CD4-positive, alpha-beta memory T cell (primary cell): ENCODE measurements around the gene PREX1. TPM values are rescaled to one million over a fixed set of nuclear protein-coding genes. Genes with fewer than 3 reads are reported as not detected.

Experiments used
- CTCF ChIA-PET: fragments of 350-600 bp; sonication (Branson Sonifier 250); formaldehyde crosslinking; loops from one replicate; lab custom pipeline; 2021; ENCODE audit warnings: inconsistent platforms; ENCODE audit not compliant: partially characterized antibody; lab: Charles Lee
- POLR2A ChIA-PET: fragments of 350-600 bp; sonication (Branson Sonifier 250); formaldehyde crosslinking; loops from one replicate; lab custom pipeline; 2021; ENCODE audit not compliant: partially characterized antibody; lab: Charles Lee
- DNase-seq, 5 donors: peaks; one replicate each; pipeline versions ENCODE4 v3.0.0 to v3.0.0-alpha.2; 2020 to 2022; ENCODE audit warnings: mixed read lengths in 1 of 5
- H3K27ac ChIP-seq: one replicate; pipeline ENCODE4 v1.7.0; 2013; ENCODE audit warnings: low read depth, low read length
- H3K27me3 ChIP-seq: 2 replicates; pipeline ENCODE4 v1.7.0; 2013; ENCODE audit warnings: mild to moderate bottlenecking, low read length, moderate library complexity; ENCODE audit not compliant: insufficient read depth
- H3K36me3 ChIP-seq: 2 replicates; pipeline ENCODE4 v1.7.0; 2013; ENCODE audit warnings: mild to moderate bottlenecking, low read length, moderate library complexity; ENCODE audit not compliant: insufficient read depth
- H3K4me1 ChIP-seq: 2 replicates; pipeline ENCODE4 v1.7.0; 2013; ENCODE audit warnings: mild to moderate bottlenecking, low read length, moderate library complexity; ENCODE audit not compliant: insufficient read depth
- H3K4me3 ChIP-seq, 2 donors: one replicate each; pipeline ENCODE4 v1.7.0; 2013; ENCODE audit warnings: low read length in 2 of 2, mild to moderate bottlenecking in 1 of 2
- H3K9me3 ChIP-seq, 2 donors: one replicate each; pipeline ENCODE4 v1.7.0; 2013; ENCODE audit warnings: low read length in 2 of 2, control low read depth in 1 of 2; ENCODE audit not compliant: control insufficient read depth in 1 of 2
- H3K27ac Mint-ChIP-seq, 7 donors: one replicate each; pipeline ENCODE4 v1.8.0; 2020 to 2021; ENCODE audit warnings: mixed read lengths in 7 of 7, mild to moderate bottlenecking in 6 of 7, inconsistent platforms in 3 of 7, moderate library complexity in 3 of 7
- H3K27me3 Mint-ChIP-seq, 2 donors: one replicate each; pipeline ENCODE4 v1.8.0; 2020 to 2021; ENCODE audit warnings: mixed read lengths in 2 of 2
- H3K36me3 Mint-ChIP-seq, 2 donors: one replicate each; pipeline ENCODE4 v1.8.0; 2020 to 2021; ENCODE audit warnings: mixed read lengths in 2 of 2, inconsistent platforms in 1 of 2, mild to moderate bottlenecking in 1 of 2
- H3K4me1 Mint-ChIP-seq, 4 donors: one replicate each; pipeline ENCODE4 v1.8.0; 2020 to 2021; ENCODE audit warnings: mixed read lengths in 4 of 4, mild to moderate bottlenecking in 1 of 4
- H3K4me3 Mint-ChIP-seq, 8 donors: one replicate each; pipeline ENCODE4 v1.8.0; 2020 to 2021; ENCODE audit warnings: mixed read lengths in 8 of 8, mild to moderate bottlenecking in 7 of 8, moderate library complexity in 6 of 8, inconsistent platforms in 3 of 8
- H3K9me3 Mint-ChIP-seq, 8 donors: one replicate each; pipeline ENCODE4 v1.8.0; 2020 to 2021; ENCODE audit warnings: mixed read lengths in 8 of 8, mild to moderate bottlenecking in 5 of 8, inconsistent platforms in 3 of 8, moderate library complexity in 1 of 8
- intact Hi-C: fragments of 100-400 bp; cut with micrococcal nuclease; formaldehyde crosslinking; loops from one replicate; pipeline ENCODE4 v1.15.1; 2023
- polyA plus RNA-seq, 2 donors: library from polyadenylated mRNA; unstranded; fragments of 300-500 nt; fragmentation: Illumina TruSeq; gene quantifications; one replicate each; pipeline ENCODE4 v1.2.3, GENCODE V29; 2021
- total RNA-seq, 2 experiments: library from RNA; stranded (reverse); gene quantifications; one replicate each; pipeline ENCODE4 v1.2.3, GENCODE V29; 2021

PREX1 gene
- total and polyA plus RNA-seq, 4 experiments from 2014 or later: 10.6 to 165 (median 122) TPM

DNA sequence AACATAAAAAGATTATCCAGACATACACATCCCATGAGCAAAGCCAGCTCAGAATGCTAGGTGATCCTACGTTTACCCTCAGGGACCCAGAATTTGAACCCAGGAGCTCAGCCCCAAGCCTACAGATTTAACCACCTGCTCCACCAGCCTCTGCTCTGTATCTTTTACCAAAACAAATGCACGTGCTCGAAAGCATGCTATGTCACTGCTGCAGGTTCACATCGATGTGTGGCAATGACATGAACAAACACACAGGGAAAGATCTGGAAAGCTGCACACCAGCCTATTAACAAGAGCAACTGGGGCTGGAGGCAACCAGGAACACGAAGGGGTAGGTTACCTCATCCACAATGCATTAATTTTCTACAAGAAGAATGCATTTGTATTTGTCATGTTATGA lies 32.1 kb downstream of the PREX1 start:
- Mint-ChIP-seq H3K9me3 (peaks cover 0 to 2% (median 0%) of the 10 kb centered on the region in 8 donors), H3K27ac (peak overlapping the region; percentile 36 to 87 (median 65)), H3K27me3 (no peaks in the 10 kb centered on the region), H3K4me1 (peaks cover 53 to 93% (median 64%) of the 10 kb centered on the region in 4 donors), H3K4me3 (peak overlapping the region in 2 of 8 donors; percentile 7 to 29), H3K36me3 (peaks cover 0 to 28% of the 10 kb centered on the region in 2 donors)
- no peak for DNase-seq
- Histone ChIP-seq H3K9me3 (no peaks in the 10 kb centered on the region), H3K4me1 (peaks cover 80% of the 10 kb centered on the region), H3K27ac (no peak overlapping the region), H3K4me3 (no peak overlapping the region), H3K27me3 (no peaks in the 10 kb centered on the region), H3K36me3 (no peaks in the 10 kb centered on the region)
- ChIA-PET CTCF (no interaction called here), POLR2A (interaction anchor here (1.6 kb wide), 1 partner anchor 18 kb away, joined by 6 read pairs; no protein-coding TSS in a partner anchor)
- intact Hi-C loops: no loop called here

GRCh38 chr20:48794816-48795457 lies 32.9 kb downstream of the PREX1 start:
- H3K4me1 Mint-ChIP-seq: peaks cover 57 to 93% (median 61%) of the 10 kb centered on the region in 4 donors
- H3K9me3 Mint-ChIP-seq: peaks cover 0 to 2% (median 0%) of the 10 kb centered on the region in 8 donors
- intact Hi-C loops: no loop called here
- peak overlapping the region; percentile 36 to 87 (median 65) for H3K27ac Mint-ChIP-seq
- Histone ChIP-seq H3K36me3 (no peaks in the 10 kb centered on the region), H3K4me3 (no peak overlapping the region), H3K27ac (no peak overlapping the region), H3K4me1 (peaks cover 80% of the 10 kb centered on the region), H3K9me3 (no peaks in the 10 kb centered on the region), H3K27me3 (no peaks in the 10 kb centered on the region)
- H3K27me3 Mint-ChIP-seq: no peaks in the 10 kb centered on the region
- H3K4me3 Mint-ChIP-seq: peak overlapping the region in 3 of 8 donors; percentile 1 to 29 (median 29)
- ChIA-PET CTCF (no interaction called here), POLR2A (interaction anchor here (1.6 kb wide), 1 partner anchor 19 kb away, joined by 6 read pairs; no protein-coding TSS in a partner anchor)
- no peak for DNase-seq
- H3K36me3 Mint-ChIP-seq: peaks cover 0 to 26% of the 10 kb centered on the region in 2 donors

- Mint-ChIP-seq H3K4me1 (peaks cover 56 to 93% (median 62%) of the 10 kb centered on the region in 4 donors), H3K27me3 (no peaks in the 10 kb centered on the region), H3K27ac (peak overlapping the region in 6 of 7 donors; percentile 5 to 83 (median 68)), H3K36me3 (peaks cover 0 to 31% of the 10 kb centered on the region in 2 donors), H3K9me3 (peaks cover 0 to 2% (median 0%) of the 10 kb centered on the region in 8 donors), H3K4me3 (peak overlapping the region in 4 of 8 donors; percentile 8 to 56 (median 49))
- Histone ChIP-seq H3K4me3 (no peak overlapping the region), H3K9me3 (no peaks in the 10 kb centered on the region), H3K36me3 (no peaks in the 10 kb centered on the region), H3K4me1 (peaks cover 80% of the 10 kb centered on the region), H3K27ac (no peak overlapping the region), H3K27me3 (no peaks in the 10 kb centered on the region)
- ChIA-PET CTCF (no interaction called here), POLR2A (interaction anchor here (1.6 kb wide), 1 partner anchor 19 kb away, joined by 6 read pairs; no protein-coding TSS in a partner anchor)
- intact Hi-C loops: no loop called here
- DNase-seq: no peak
Observed at GRCh38 chr20:48794360-48794759, 33.4 kb downstream of the PREX1 start.

DNA sequence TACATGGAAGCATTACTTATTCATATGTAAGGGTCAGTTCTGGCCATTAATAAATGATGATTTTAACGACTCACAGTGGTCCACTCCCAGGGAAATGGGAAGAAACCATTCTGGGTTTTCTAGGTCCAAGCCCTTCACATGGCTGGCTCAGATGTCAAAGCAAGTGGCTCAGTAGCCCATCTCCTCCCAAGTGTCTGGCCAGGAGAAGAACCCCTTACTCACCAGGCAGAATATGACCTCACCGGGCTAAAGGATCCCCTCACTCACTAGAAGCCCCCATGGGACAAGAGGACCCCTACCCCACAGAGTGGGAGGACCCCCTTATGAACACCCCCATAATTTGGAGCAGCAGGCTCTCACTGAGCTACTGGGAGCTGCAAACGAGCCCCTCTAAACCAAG lies 34.0 kb downstream of the PREX1 start:
- Mint-ChIP-seq H3K27ac (peak overlapping the region; percentile 5 to 83 (median 60)), H3K27me3 (no peaks in the 10 kb centered on the region), H3K4me3 (peak overlapping the region in 3 of 8 donors; percentile 8 to 56 (median 45)), H3K36me3 (peaks cover 0 to 36% of the 10 kb centered on the region in 2 donors), H3K4me1 (peaks cover 52 to 93% (median 65%) of the 10 kb centered on the region in 4 donors), H3K9me3 (peaks cover 0 to 2% (median 0%) of the 10 kb centered on the region in 8 donors)
- no peak for DNase-seq
- intact Hi-C loops: no loop called here
- Histone ChIP-seq H3K27me3 (no peaks in the 10 kb centered on the region), H3K4me1 (peaks cover 80% of the 10 kb centered on the region), H3K27ac (no peak overlapping the region), H3K9me3 (no peaks in the 10 kb centered on the region), H3K4me3 (no peak overlapping the region), H3K36me3 (no peaks in the 10 kb centered on the region)
- POLR2A ChIA-PET: no interaction called here
- CTCF ChIA-PET: no interaction called here

GRCh38 chr20:48791666-48792071 lies 36.1 kb downstream of the PREX1 start:
- Mint-ChIP-seq H3K36me3 (peaks cover 8 to 45% of the 10 kb centered on the region in 2 donors), H3K9me3 (peaks cover 0 to 2% (median 0%) of the 10 kb centered on the region in 8 donors), H3K4me3 (peak overlapping the region in 4 of 8 donors; percentile 36 to 72 (median 50)), H3K4me1 (peaks cover 33 to 95% (median 66%) of the 10 kb centered on the region in 4 donors), H3K27ac (peak overlapping the region in 6 of 7 donors; percentile 20 to 82 (median 40)), H3K27me3 (no peaks in the 10 kb centered on the region)
- Histone ChIP-seq H3K4me3 (no peak overlapping the region), H3K36me3 (no peaks in the 10 kb centered on the region), H3K4me1 (peaks cover 80% of the 10 kb centered on the region), H3K27me3 (no peaks in the 10 kb centered on the region), H3K9me3 (no peaks in the 10 kb centered on the region), H3K27ac (no peak overlapping the region)
- DNase-seq: no peak
- intact Hi-C loops: no loop called here
- ChIA-PET POLR2A (interaction anchor here (0.8 to 1.5 kb wide), 2 partner anchors 30 to 31 kb away, joined by 3 to 4 read pairs; no protein-coding TSS in a partner anchor), CTCF (no interaction called here)

DNA sequence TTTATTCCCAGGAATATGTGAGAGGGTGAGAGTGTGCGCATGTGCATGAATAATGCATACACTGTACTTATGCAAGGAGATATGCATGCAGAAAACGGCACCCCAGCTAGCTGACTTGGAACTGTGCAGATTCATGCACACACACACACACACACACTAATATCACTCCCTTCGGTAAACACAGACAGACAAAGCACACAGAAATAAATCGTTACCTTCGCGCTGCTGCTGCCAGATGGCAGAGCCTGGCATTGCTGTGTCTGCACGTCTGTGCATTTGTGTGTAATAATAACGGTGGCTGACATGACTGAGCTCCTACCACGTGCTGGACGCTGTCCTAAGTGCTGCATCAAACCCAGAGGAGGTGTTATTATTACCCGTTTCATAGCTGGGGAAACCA lies 36.8 kb downstream of the PREX1 start:
- POLR2A ChIA-PET: interaction anchor here (1.2 kb wide), 1 partner anchor 10 kb away, joined by 3 read pairs; no protein-coding TSS in a partner anchor

GRCh38 chr20:48790473-48791003 lies 37.3 kb downstream of the PREX1 start:
- Mint-ChIP-seq H3K27ac (peak overlapping the region; percentile 77 to 91 (median 82)), H3K36me3 (peaks cover 8 to 43% of the 10 kb centered on the region in 2 donors), H3K9me3 (no peaks in the 10 kb centered on the region), H3K4me3 (peak overlapping the region in 7 of 8 donors; percentile 42 to 72 (median 57)), H3K4me1 (peaks cover 24 to 86% (median 68%) of the 10 kb centered on the region in 4 donors), H3K27me3 (no peaks in the 10 kb centered on the region)
- Histone ChIP-seq H3K27ac (no peak overlapping the region), H3K27me3 (no peaks in the 10 kb centered on the region), H3K36me3 (no peaks in the 10 kb centered on the region), H3K4me1 (peaks cover 82% of the 10 kb centered on the region), H3K9me3 (no peaks in the 10 kb centered on the region), H3K4me3 (no peak overlapping the region)
- ChIA-PET CTCF (interaction anchor here (2.0 kb wide), 1 partner anchor 86 kb away, joined by 4 read pairs; no protein-coding TSS in a partner anchor), POLR2A (interaction anchor here (1.2 to 1.7 kb wide), 2 partner anchors 11 to 37 kb away, joined by 3 to 7 read pairs; partner anchors contain the start of gene PREX1)
- no peak for DNase-seq
- intact Hi-C loops: no loop called here

More for the DNA sequence above, 36.8 kb downstream of the PREX1 start:
- intact Hi-C loops: no loop called here
- Histone ChIP-seq H3K4me3 (no peak overlapping the region), H3K4me1 (peaks cover 82% of the 10 kb centered on the region), H3K27me3 (no peaks in the 10 kb centered on the region), H3K36me3 (no peaks in the 10 kb centered on the region), H3K9me3 (no peaks in the 10 kb centered on the region), H3K27ac (no peak overlapping the region)
- CTCF ChIA-PET: interaction anchor here (2.0 kb wide), 1 partner anchor 86 kb away, joined by 4 read pairs; no protein-coding TSS in a partner anchor
- peak overlapping the region in 5 of 8 donors; percentile 3 to 72 (median 60) for H3K4me3 Mint-ChIP-seq
- peaks cover 29 to 91% (median 67%) of the 10 kb centered on the region in 4 donors for H3K4me1 Mint-ChIP-seq
- peaks cover 0 to 2% (median 0%) of the 10 kb centered on the region in 8 donors for H3K9me3 Mint-ChIP-seq
- H3K36me3 Mint-ChIP-seq: peaks cover 8 to 45% of the 10 kb centered on the region in 2 donors
- peak overlapping the region in 6 of 7 donors; percentile 43 to 87 (median 76) for H3K27ac Mint-ChIP-seq
- no peak for DNase-seq
- no peaks in the 10 kb centered on the region for H3K27me3 Mint-ChIP-seq
